NCI-H1436 (cell line): ENCODE results near the gene VASH2.
A peak's percentile ranks its signal among the peaks of the same experiment; 100 is the strongest.
"Not testable (repeated sequence)": the region's sequence is repeated elsewhere in the genome, so short reads cannot be mapped to it uniquely, and the experiment has no call there.

Source experiments
- DNase-seq: peaks from one replicate; lab custom pipeline; 2025; lab: John Stamatoyannopoulos, UW

VASH2 gene

DNA sequence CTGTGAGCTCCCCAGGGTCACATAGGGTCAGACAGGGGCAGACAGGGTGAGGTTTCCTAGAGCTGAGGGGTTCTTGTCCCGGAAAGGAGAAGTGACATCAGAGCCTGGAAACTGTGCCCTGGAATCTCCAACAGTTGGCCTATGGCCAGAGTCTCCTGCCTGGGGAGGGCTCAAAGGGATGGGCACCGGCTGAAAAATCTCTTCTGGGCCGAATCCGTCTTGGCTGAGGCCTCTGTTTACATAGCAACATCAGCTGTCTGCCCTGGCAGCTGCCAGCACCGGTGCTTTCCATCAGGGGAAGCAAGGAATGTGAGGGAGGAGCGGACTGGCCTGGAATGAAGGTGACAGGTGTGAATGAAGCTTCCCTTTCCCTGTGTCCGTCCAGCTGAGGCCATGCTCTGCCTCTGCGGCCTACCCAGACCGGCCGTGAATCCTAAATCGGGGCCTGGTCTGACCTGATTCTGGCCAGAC is 30.7 kb downstream of the VASH2 start:
- DNase-seq = no peak

GRCh38 chr1:212981571-212982328 is 31.4 kb downstream of the VASH2 start:
- DNase-seq = no peak

DNA sequence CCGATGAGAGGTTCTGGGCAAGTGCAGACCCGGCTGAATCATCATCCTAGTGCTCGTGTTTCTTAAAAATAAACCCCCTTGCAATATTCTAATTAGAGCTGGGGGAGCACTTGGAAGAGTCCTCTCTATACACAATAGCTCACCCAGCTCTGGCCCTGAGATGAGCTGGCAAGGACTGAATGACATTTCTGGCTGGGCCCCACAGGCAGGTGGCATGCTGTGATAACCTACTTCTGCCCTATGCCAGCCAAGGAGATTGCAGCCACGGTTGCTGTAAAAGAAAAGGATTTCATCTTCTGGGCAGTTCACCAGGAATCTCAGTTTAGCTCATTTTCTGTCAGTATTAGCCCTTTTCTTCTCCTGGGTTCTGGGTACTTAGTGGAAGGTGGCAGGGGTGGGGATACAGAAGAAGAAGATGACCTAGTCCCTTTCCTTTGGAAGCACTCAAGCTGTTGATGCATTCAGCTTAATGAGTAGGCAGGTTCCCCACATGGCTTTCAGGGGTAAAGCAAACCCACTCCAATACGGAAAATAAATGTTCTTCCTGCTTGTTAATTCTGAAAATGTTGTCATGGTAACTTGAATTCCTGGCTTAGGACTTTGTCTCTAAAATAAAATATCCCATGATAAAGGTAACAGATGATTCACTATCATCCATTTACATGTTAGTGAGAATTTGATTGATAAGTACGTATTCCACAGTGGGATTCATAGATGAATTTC is 32.2 kb downstream of the VASH2 start:
- DNase-seq = peak; percentile 7

DNA sequence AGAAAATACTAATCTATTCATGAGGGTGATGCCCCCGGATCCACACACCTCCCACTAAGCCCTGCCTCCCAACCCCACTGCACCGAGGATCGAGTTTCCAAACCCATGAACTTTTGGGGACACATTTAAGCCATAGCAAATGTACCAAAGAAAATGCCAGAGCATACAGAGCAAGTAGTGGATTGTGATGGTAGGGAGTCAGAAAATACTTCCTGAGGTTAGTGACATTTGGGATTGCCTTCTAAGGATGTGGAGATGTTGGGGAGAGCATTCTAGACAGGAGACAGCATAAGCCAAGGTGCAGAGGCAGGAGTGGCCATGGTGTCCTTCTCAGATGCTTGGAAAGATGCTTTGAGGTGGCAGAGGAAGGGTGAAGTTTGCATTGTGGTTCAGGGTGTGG is 33.1 kb downstream of the VASH2 start:
- DNase-seq = no peak

GRCh38 chr1:212984522-212985291 is 34.4 kb downstream of the VASH2 start:
- DNase-seq = no peak

DNA sequence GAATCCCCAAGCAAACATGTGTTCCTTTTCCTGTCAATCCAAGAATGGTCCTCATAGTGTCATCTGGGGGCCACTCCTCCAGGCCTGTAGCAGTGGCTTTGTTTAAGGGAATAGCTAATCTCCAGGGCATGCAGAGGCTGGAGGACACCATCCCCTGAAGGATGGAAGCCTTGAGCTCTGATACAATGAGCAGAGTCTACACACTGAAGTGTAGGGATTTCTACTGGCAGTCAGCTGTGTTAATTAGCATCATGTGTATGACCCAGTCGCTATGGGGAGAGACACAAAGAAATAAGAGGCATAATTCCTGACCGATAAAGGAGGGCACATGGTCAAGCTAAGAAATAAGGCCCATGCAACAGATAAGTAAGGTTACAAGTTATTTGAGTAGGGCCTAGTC is 36.2 kb downstream of the VASH2 start:
- no peak for DNase-seq

DNA sequence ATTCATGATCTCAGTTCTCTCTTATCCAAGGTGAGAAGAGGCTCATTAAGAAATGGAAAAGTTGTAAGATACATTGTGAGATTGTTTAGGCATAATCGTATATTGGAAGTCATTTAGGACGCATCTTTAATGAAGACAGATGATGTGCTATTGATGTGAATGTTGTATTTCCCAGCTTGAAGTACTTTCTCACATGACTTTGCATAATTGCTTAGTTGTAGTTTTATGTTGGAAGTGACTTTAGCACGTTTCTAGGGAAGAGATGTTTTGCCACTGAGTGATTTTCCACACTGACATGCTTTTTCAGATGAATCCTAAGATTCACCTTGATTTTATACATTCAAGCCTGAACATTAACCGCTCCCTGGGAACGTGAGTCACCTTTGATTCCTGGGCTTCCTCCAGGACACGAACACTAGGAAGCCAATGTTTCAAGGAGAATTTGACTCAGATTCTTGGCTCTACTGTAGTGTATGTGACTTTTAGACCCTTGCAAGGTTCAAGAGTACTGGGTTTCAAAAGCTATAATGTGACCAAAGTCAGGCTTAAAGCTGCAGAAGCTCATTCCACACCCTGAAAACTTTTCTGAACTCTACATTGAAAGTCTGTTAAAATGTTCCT is 37.5 kb downstream of the VASH2 start:
- no peak for DNase-seq

DNA sequence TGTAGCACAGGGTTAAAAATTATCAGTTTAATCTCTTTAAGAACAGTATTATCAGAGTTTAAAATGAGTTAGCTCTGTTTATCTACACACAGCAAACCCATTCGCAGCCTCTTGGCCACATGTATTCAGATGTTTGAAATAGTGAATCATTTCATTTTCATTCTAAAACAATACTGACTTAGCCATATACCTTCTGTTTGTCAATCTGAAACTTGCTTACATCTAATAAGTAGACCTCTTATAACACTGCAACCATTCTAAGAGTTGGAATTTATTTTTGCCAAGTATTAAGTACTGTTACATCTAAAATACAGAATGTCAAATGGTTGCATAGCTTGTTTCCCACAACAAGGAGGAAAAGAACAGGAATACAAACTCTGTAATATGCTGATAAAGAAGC is 39.9 kb downstream of the VASH2 start:
- DNase-seq = no peak

DNA sequence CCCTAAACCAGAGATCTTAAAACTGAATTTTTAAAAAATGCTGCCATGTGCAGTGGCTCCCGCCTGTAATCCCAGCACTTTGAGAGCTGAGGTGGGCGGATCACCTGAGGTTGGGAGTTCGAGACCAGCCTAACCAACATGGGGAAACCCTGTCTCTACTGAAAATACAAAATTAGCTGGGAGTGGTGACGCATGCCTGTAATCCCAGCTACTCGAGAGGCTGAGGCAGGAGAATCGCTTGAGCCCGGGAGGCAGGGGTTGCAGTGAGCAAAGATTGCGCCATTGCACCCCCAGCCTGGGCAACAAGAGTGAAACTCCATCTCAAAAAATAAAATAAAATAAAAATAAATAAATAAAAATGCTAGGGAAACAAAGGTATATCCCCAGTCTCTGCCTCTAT is 43.6 kb downstream of the VASH2 start:
- not testable (repeated sequence) for DNase-seq

DNA sequence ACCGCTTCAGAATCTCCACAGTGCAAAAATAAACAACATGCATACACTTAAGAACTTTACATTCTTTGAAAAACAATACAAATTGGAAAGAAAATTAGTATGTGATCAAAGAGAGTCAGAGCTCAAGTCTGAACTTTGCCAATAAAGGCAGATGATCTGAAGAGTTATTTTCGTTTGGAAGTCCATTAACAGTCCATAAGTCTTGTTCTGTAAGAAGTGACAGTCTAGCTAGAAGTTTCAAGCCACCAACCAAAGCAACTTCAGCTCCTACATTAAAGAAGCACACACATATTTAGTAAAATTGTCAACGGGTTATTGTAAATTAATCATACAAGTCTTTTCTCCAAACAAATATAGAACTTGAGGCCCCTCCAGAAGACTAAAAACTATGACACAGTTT is 44.6 kb downstream of the VASH2 start:
- DNase-seq = no peak

DNA sequence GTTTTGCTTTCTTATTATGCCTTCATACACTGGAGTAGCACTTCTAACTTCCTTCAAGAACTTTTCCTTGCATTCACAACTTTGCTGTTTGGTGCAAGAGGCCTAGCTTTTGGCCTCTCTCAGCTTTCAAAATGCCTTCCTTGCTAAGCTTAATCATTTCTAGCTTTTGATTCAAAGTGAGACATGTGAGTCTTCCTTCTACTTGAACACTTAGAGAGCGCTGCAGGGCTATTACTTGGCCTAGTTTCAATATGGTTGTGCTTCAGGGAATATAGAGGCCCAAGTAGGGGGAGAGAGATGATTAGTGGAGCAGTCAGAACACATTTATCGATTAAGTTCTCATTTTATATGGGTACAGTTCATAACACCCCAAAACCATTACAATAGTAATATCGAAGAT is 52.9 kb downstream of the VASH2 start:
- DNase-seq = no peak

GRCh38 chr1:213008564-213008963 is 58.2 kb downstream of the VASH2 start:
- DNase-seq = no peak

GRCh38 chr1:213014642-213015041 is 64.3 kb downstream of the VASH2 start:
- peak; percentile 12 for DNase-seq

- peak; percentile 99 for DNase-seq
These were observed 65.0 kb downstream of the VASH2 start, which contains the start of gene ANGEL2 for GRCh38 chr1:213015099-213016050. Gene ANGEL2 (minus strand): TSS chr1:213015867. CDS start chr1:213015671, 196 bp downstream.

GRCh38 chr1:213017447-213018273 is 67.3 kb downstream of the VASH2 start:
- DNase-seq = no peak

- no peak for DNase-seq
These were observed 69.1 kb downstream of the VASH2 start for GRCh38 chr1:213019450-213019849.

- no peak for DNase-seq
These were observed 69.7 kb downstream of the VASH2 start for GRCh38 chr1:213020016-213020415.

GRCh38 chr1:213027024-213027423 is 76.7 kb downstream of the VASH2 start:
- DNase-seq = not testable (repeated sequence)

- no peak for DNase-seq
These were observed 82.3 kb downstream of the VASH2 start for GRCh38 chr1:213032651-213033050.

DNA sequence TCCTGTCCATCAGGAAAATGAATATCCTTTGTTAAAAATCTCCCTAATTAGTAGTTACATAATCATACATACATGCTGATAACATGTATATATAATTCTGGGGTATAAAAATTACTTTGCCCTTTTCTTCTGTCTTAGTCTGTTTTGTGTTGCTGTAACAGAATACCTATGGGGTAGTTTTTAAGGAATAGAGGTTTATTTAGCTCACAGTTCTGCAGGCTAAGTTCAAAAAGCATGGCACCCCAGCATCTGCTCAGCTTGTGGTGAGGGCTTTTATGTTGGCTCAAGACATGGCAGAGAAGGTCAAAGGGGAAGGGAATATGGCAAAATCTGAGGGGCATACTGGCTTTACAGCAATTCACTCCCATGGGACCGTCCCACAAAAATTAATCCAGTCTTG is 84.4 kb downstream of the VASH2 start:
- no peak for DNase-seq
